Panc1 (cell line): Measurements from ENCODE around the gene FRMD4A. TPM values are rescaled to one million over a fixed set of nuclear protein-coding genes. Genes with fewer than 3 reads are reported as not detected.

Experiments
- ATAC-seq: fragments of 200-7000 bp; cut with Tn5 transposase; 2 replicates; pipeline ENCODE4 v1.9.1; 2020; ENCODE audit warnings: mild to moderate bottlenecking, moderate library complexity
- BruUV-seq: library from RNA; stranded (reverse); fragments of 400-500 nt; replicated peaks from 2 replicates; lab custom pipeline; 2021; lab: Mats Ljungman, UMichigan
- CTCF ChIA-PET: fragments of 300-600 bp; sonication (Branson Sonifier 250); formaldehyde crosslinking; loops from one replicate; lab custom pipeline; 2022; ENCODE audit warnings: antibody characterized with exemption; lab: Charles Lee
- POLR2A ChIA-PET: fragments of 300-600 bp; sonication (Branson Sonifier 250); formaldehyde crosslinking; loops from one replicate; lab custom pipeline; 2022; ENCODE audit warnings: antibody characterized with exemption; lab: Charles Lee
- DNase-seq: peaks from one replicate; pipeline ENCODE4 v3.0.0-alpha.2; 2010; ENCODE audit warnings: low read depth, low spot score
- H3K27ac ChIP-seq: 2 replicates; pipeline ENCODE4 v1.5.1; 2011; ENCODE audit warnings: mild to moderate bottlenecking, low read length, inconsistent platforms
- H3K27me3 ChIP-seq: fragments of 200-500 bp; sonication (Bioruptor generic); 2 replicates; pipeline ENCODE4 v1.6.0; 2014; ENCODE audit warnings: low read length, inconsistent platforms; ENCODE audit not compliant: control insufficient read depth, insufficient read depth
- H3K36me3 ChIP-seq: fragments of 200-500 bp; sonication (Bioruptor generic); 2 replicates; pipeline ENCODE4 v1.5.1; 2014; ENCODE audit warnings: inconsistent platforms, mild to moderate bottlenecking, low read length, moderate library complexity; ENCODE audit not compliant: control insufficient read depth, insufficient read depth
- H3K4me1 ChIP-seq: 2 replicates; pipeline ENCODE4 v1.5.1; 2011; ENCODE audit warnings: inconsistent platforms, mild to moderate bottlenecking, low read length, moderate library complexity; ENCODE audit not compliant: control insufficient read depth, insufficient read depth
- H3K4me3 ChIP-seq, 2 experiments: 2 replicates each; pipeline ENCODE4 v1.5.1; 2011 to 2012; ENCODE audit warnings: low read depth in 2 of 2, low read length in 2 of 2, mild to moderate bottlenecking in 2 of 2, inconsistent platforms in 1 of 2, moderate library complexity in 1 of 2
- H3K9me3 ChIP-seq: fragments of 200-500 bp; sonication (Bioruptor generic); 2 replicates; pipeline ENCODE4 v1.5.1; 2014; ENCODE audit warnings: low read depth, mild to moderate bottlenecking, inconsistent platforms, low read length, moderate library complexity; ENCODE audit not compliant: control insufficient read depth, insufficient read depth
- CTCF ChIP-seq: fragments of 450-650 bp; IDR thresholded peaks from 2 replicates; pipeline ENCODE4 v1.5.1; 2017; ENCODE audit warnings: mild to moderate bottlenecking
- POLR2AphosphoS5 ChIP-seq: IDR thresholded peaks from 2 replicates; pipeline ENCODE4 v1.6.1; 2012; ENCODE audit warnings: mild to moderate bottlenecking, low read depth, low read length, moderate library complexity
- REST ChIP-seq, 2 experiments: IDR thresholded peaks; 2 replicates each; pipeline ENCODE4 v1.6.1; 2011 to 2012; ENCODE audit warnings: low read depth in 2 of 2, control low read depth in 1 of 2, low read length in 1 of 2, mild to moderate bottlenecking in 1 of 2, moderate library complexity in 1 of 2; ENCODE audit not compliant: insufficient read depth in 1 of 2
- SIN3A ChIP-seq: IDR thresholded peaks from 2 replicates; pipeline ENCODE4 v1.6.1; 2012; ENCODE audit warnings: low read depth, mild to moderate bottlenecking, low read length, moderate library complexity, borderline replicate concordance; ENCODE audit not compliant: insufficient read depth
- TCF7L2 ChIP-seq: IDR thresholded peaks from 2 replicates; pipeline ENCODE4 v1.6.1; 2011; ENCODE audit warnings: mild to moderate bottlenecking, low read depth, low read length, inconsistent platforms
- in situ Hi-C: cut with HindIII; loops from 2 replicates; pipeline ENCODE4 v1.10.0; 2016; ENCODE audit warnings: low sequenced_read_pairs, low pct_unique_long_range_greater_than_20kb
- intact Hi-C: fragments of 100-400 bp; cut with micrococcal nuclease; formaldehyde crosslinking; loops from one replicate; pipeline ENCODE4 v1.10.0; 2022; ENCODE audit not compliant: unreplicated experiment
- total RNA-seq: library from RNA; stranded (reverse); gene quantifications from one replicate; pipeline ENCODE4 v1.2.1, GENCODE V29; 2021; ENCODE audit not compliant: unreplicated experiment

Gene FRMD4A
- total RNA-seq, 1 experiment from 2014 or later, result 7.1 TPM

- in situ Hi-C loops, result no loop called here
- ChIA-PET CTCF (no interaction called here), POLR2A (no interaction called here)
- Histone ChIP-seq H3K27ac (no peak overlapping the region), H3K4me1 (no peaks in the 10 kb centered on the region), H3K27me3 (no peaks in the 10 kb centered on the region), H3K9me3 (no peaks in the 10 kb centered on the region), H3K36me3 (no peaks in the 10 kb centered on the region), H3K4me3 (no peak overlapping the region)
- no TSS peak for BruUV-seq
- ATAC-seq (no peak), DNase-seq (no peak)
- intact Hi-C loops, result no loop called here
- TF ChIP-seq TCF7L2, result no peak
- no peak for TF ChIP-seq CTCF
- no peak for TF ChIP-seq POLR2AphosphoS5
- no peak for TF ChIP-seq REST (IDR thresholded peaks at IDR 0.05; ENCODE audit: insufficient read depth in 1 of 2, low read depth in 2 of 2, low read length in 1 of 2)
- no peak for TF ChIP-seq SIN3A
Measured at GRCh38 chr10:14329746-14330173, 964 bp downstream of the FRMD4A start.

GRCh38 chr10:14328881-14329672, 1.6 kb downstream of the FRMD4A start:
- intact Hi-C loops (no loop called here), in situ Hi-C loops (no loop called here)
- Histone ChIP-seq H3K36me3 (no peaks in the 10 kb centered on the region), H3K9me3 (no peaks in the 10 kb centered on the region), H3K27me3 (no peaks in the 10 kb centered on the region), H3K4me3 (no peak overlapping the region), H3K4me1 (no peaks in the 10 kb centered on the region), H3K27ac (no peak overlapping the region)
- TF ChIP-seq CTCF, result no peak
- no peak for TF ChIP-seq REST (IDR thresholded peaks at IDR 0.05; ENCODE audit: insufficient read depth in 1 of 2, low read depth in 2 of 2, low read length in 1 of 2)
- TF ChIP-seq SIN3A, result no peak
- TF ChIP-seq TCF7L2, result no peak
- no peak for TF ChIP-seq POLR2AphosphoS5
- BruUV-seq, result no TSS peak
- no peak for ATAC-seq
- ChIA-PET CTCF (no interaction called here), POLR2A (no interaction called here)
- no peak for DNase-seq
